ENCODE measurements around the gene CNDP1.
A peak's percentile ranks its signal among the peaks of the same experiment; 100 is the strongest.

CNDP1 gene

GRCh38 chr18:74595431-74595830 lies 61.1 kb downstream of the CNDP1 start:
- no peak for DNase-seq

DNA sequence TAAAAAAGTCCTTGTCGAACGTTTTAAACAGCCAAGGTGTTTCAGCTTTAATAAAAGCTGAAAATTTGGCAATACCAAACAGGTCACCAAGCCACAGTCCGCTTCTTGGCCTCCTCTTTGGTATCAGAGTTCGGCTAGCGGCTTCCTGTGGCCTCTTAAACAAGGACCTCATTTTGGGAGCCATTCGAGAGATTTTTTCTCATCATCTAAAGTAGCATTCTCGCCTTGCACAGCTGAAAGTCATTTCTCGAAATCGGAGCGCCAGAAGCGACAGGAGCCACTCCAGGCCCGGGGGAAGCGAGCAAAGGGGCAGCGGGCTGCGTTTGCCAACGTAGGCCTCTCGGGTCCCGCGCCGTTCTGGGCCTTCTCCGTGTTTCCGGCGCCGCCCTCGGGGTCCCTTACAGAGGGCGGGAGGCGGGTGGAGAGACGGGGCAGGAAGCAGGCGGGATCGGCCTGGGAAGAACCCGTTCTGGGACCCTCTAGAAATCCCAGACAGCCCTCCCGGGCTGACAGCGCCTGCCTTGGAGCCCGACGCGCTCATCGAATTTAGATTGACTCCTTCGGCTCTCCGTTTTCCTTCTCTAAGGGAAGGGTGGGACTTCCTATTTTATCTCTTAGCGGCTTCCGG lies 62.8 kb downstream of the CNDP1 start:
- peak; percentile 89 for DNase-seq

DNA sequence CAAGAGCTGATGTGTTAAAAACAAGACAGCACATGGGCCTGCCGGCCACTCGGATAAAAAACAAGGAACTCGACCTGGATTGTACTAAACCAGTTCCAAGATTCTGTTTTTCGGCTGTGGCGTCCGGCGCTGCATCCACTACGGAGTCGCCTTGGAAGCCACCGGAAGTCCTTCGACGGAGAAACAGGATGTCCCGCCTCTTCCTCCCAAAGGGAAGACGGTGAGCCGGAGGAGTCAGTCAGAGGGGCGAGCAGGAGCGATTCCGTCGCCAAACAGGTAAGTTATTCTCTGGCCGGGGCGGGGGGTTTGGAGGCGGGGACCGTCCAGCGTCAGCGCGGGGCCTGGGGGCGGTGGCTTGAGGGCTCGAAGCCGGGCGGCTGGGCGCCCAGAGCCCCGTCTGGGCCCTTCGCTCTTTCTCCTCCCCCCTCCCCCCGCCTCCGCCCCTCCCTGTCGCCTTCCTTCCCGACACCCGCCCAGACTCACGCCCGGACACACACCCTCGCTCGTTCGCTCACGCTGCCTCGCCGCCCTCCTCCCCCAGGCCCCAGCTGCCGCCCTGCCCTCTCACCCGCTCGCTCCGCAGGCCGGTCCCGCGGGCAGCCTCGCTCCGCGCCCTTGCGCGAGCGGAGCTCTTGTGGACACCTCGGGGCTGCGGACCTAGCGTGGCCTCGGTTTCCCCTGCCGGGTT lies 63.5 kb downstream of the CNDP1 start, which contains the start of gene ZNF407:
ZNF407 (plus strand) TSS at position 209 of the 688 bp plus-strand sequence. CDS start 33,150 bp downstream, outside the sequence.
- peak; percentile 92 for DNase-seq

DNA sequence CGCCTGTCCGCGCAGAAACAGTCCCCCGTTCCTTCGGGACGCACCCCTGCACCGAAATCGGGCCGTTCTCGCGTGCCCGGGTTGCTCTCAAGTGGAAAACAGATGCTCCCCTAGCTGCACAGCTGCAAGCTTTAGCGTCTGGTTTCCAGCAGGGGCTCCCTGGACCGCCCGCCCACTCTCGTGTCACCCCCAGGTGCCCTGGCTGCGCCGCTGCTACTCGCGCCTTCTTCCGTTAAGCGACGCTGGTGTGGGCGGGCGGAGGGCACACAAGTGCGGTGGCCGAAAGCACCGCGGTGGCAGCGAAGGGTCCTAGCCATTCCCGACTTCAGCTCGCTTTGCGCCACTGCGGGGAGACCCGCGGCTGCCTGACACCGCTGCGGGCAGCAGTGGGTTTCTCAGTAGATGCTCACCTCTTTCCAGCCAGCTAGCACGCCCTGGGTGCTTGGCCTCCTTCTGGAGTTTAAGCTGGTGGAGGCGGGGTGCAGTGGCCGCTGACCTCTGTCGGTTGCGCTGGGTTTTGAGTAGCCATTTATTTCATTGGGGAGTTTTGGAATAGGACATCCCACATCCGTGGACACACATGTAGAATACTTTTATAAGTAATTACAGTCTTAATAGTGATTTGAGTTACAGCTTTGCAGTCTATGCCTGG lies 64.2 kb downstream of the CNDP1 start:
- peak; percentile 26 for DNase-seq

DNA sequence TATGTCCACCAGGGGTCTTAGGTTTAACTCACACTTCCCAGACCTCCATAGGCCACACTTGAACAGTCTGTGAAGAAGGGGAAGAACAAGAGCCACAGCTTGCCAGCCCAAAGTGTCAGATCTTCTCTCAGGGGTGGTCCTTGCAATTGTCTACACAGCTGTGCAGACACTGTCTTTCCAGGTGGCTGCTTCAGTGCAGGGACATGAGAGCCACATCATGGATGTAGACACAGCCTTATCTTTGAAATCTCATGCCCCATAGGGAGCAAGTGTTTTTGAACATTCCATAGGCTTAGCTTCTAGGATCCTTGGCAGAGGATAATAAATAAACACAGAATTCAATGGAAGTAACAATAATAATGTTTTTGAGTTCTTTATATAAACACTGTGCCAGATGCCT lies 70.1 kb downstream of the CNDP1 start:
- no peak for DNase-seq

- DNase-seq: no peak
These were observed 70.5 kb downstream of the CNDP1 start for GRCh38 chr18:74604774-74605173.

DNA sequence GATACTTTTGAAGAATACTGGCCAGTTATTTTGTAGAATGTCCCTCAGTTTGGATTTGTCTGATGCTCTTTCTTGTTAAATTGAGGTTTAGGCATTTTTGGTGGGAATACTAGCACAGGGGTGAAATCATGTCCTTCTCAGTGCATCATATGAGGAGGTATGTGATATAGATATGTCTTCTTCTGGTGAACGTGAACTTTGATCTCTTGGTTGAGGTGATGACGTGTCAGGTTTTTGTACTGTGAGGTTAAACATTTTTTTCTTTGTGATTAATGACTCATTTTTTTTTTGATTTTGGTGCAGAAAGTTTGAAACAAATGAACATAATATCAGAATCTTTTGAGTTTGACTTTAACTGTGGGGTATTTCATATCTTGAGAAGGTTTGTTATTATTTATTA lies 74.4 kb downstream of the CNDP1 start:
- no peak for DNase-seq

DNA sequence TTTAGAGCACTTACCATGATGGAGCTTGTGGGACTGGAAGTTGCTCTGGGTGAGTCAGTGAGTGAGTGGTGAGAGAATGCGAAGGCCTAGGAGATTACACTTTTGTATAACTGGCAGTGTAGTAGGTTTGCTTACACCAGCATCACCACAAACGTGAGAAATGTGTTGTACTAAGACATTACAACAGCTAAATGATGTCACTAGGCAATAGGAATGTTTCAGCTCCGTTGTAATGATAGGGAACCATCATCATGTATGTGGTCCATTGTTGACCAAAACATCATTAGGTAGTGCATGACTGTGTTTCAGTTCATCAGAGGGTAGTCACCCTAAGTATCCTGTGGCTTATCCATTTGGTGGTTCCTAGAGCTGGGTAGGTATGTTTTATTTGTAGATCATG lies 75.2 kb downstream of the CNDP1 start:
- no peak for DNase-seq

GRCh38 chr18:74610051-74610615 lies 75.8 kb downstream of the CNDP1 start:
- DNase-seq: no peak

- DNase-seq: no peak
These were observed 76.6 kb downstream of the CNDP1 start for GRCh38 chr18:74610860-74611259.

- DNase-seq: no peak
These were observed 77.5 kb downstream of the CNDP1 start for GRCh38 chr18:74611765-74612164.

DNA sequence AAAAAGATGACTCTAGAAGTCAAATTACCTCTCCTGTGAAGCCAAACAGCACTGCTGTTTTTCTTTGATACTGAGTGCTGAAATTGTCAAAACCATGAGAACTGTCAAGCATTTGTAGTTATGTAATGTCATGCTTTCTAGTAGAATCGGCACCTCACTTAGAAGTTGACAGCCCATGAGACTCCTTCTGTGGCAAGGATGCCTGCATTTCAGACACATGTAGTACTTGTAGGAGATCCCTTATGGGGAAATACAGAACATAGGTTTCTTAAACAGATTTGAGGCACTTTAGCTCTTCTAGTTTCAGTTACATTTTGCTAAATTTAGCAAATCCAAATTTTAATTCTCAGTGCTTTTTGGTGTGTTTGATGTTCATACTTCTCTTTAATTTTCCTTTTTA lies 79.1 kb downstream of the CNDP1 start:
- no peak for DNase-seq

DNA sequence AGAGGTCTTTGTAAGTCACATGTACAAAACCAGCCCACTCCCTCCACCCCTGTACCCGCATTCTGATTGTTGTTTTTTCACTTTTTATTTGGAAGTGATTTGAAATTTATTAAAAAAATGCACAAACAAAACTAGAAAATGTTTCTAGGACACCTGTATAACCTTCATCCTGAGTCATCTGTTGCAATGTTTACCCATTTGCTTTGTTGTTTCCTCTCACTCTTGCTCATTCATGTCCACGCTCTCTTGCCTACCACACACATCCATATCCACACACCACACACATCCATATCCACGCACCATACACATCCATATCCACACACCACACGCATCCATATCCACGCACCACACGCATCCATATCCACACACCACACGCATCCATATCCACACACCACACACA lies 82.2 kb downstream of the CNDP1 start:
- no peak for DNase-seq

DNA sequence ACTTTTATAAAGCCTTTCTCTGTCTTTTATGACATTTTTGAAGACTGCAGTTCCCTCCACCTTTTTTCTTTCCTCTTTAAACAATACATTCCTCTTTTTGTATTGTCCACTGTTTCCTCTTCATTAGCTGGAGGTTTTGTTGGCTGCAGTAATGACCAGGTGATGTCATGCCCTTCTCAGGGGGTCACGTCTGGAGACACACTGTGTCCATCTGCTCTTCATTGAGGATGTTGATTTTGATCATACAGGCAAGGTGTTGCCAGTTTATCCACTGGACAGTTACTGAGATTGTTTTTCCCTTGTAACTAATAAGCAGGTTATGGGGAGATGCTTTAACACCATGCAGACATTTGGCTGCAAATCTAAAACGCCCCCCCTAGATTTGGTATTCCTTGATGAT lies 83.2 kb downstream of the CNDP1 start:
- DNase-seq: no peak

DNA sequence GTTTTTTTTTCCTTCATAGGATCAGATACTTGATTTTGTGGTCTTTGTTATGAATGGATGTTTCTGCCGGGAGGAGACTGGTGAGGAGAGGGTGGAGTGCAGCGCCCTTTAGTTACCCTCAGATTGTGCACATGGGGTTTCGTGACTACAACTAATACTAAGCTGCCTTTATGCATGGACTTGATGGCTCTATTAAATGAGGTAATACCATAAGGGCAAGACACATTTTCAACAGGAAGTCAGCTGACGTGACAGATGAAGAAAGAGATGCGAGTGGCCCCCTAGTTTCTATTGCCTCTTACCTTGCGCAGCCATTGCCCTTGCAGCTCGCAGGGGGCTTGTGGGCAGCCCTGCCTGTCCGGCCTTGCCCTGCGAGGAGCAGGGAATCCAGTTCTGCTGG lies 87.8 kb downstream of the CNDP1 start:
- DNase-seq: no peak

- no peak for DNase-seq
These were observed 88.9 kb downstream of the CNDP1 start for GRCh38 chr18:74623047-74623816.

DNA sequence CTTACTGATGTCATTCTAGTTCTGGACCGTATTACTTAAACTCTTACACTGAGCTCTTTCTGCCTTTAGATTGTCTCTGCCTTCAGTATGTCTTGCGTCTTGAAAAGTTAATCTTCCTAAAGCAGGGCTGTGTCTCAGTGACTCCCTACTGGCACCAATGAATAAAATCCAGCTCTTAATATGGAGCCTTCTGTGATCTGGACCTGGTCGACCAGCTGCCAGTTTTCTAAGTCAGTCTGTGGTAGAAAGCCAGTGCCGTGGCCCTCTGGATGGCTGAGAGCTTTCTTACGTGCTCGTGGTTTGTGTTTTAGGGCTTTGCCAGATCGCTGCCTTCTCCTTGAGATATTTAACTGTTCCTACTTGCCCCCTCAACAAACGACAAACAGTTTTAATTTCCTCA lies 90.2 kb downstream of the CNDP1 start:
- DNase-seq: no peak

DNA sequence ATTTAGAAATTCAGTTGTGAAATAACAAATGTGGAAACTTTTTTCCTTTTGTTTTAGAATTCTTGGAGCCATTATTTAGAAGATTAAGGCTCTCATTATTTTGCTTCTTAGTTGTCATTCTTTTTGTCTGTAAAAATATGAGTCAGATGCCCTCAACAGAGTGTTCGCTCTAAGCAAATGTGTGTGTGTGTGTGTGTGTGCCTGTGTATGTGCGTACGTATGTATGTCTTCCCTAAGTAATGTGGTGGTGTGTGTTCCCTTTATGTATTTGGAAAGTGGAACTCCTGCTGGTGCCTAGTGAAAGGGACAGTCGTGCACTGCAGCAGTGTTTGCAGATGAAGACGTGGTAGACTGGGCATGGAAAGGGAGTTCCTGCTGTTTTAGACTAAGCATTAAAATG lies 90.9 kb downstream of the CNDP1 start:
- no peak for DNase-seq

DNA sequence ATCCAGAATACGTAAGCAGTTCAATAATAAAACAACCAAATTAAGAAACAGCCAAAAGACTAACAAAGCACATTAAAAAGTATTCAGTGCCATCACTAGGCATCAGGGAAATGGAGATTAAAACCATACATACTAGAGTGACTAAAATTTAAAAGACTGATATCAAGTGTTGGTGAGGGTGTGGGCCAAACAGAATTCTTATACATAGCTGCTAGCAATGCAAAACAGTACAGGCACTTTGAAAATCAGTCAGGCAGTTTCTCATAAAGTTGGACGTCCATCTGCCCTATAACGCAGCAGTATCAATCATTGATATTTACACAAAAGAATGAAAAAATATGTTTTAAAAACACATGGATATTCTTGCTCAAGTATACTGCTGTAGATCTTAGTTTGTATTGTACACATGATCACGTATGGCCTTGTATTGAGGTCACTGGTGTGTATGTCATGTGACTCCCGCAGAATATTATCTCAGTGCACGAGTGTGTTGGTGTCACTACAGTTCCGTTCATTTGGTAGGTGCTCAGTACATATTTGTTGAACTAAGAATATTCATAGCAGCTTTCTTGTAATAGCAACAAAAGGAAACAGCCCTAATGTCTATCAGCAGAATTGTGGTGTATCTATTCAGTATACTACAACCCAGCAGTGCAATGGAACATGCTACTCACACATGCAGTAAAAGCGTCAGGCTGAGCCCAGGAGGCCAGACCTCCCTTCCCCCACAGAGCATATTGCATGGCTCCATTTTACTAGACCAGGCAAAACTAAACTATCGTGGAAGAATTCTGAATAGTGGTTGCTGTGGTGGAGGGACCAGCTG lies 92.0 kb downstream of the CNDP1 start:
- no peak for DNase-seq

GRCh38 chr18:74630804-74631203 lies 96.5 kb downstream of the CNDP1 start:
- DNase-seq: no peak

DNA sequence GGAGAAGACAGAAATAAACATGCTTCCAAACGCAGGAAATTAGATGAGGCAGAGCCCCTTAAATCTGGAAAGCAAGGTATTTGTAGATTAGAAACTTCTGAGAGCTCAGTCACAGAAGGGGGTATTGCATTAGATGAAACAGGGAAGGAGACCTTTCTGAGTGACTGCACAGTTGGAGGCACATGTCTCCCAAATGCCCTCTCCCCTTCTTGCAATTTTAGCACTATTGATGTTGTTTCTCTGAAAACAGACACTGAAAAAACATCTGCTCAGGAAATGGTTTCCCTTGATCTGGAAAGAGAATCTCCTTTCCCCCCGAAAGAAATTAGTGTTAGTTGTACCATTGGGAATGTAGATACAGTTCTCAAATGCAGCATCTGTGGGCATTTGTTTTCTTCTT lies 96.9 kb downstream of the CNDP1 start:
- no peak for DNase-seq

All from midbrain (tissue), 1 donor.